GM19035 (cell line): ENCODE measurements around the gene TBC1D5.
A peak's percentile ranks its signal among the peaks of the same experiment; 100 is the strongest.
"Not testable (repeated sequence)": the region's sequence is repeated elsewhere in the genome, so short reads cannot be mapped to it uniquely, and the experiment has no call there.

Source experiments
- ATAC-seq: cut with Tn5 transposase; IDR thresholded peaks from one replicate; pipeline ENCODE4 v1.9.1; 2021; ENCODE audit not compliant: unreplicated experiment

TBC1D5 gene

GRCh38 chr3:17491601-17492000, 250.8 kb downstream of the TBC1D5 start:
- ATAC-seq = no peak

GRCh38 chr3:17491190-17491589, 251.2 kb downstream of the TBC1D5 start:
- ATAC-seq = not testable (repeated sequence)

GRCh38 chr3:17489139-17489538, 253.3 kb downstream of the TBC1D5 start:
- no peak for ATAC-seq

GRCh38 chr3:17481116-17481515, 261.3 kb downstream of the TBC1D5 start:
- ATAC-seq = no peak

GRCh38 chr3:17479681-17480405, 262.6 kb downstream of the TBC1D5 start:
- ATAC-seq = no peak

- ATAC-seq = no peak
These were observed 263.8 kb downstream of the TBC1D5 start for GRCh38 chr3:17478673-17479072.

- ATAC-seq = no peak
These were observed 268.7 kb downstream of the TBC1D5 start for GRCh38 chr3:17473761-17474160.

- ATAC-seq = no peak
These were observed 272.5 kb downstream of the TBC1D5 start for GRCh38 chr3:17469954-17470353.

- no peak for ATAC-seq
These were observed 272.9 kb downstream of the TBC1D5 start for GRCh38 chr3:17469520-17469919.

GRCh38 chr3:17466028-17466427, 276.4 kb downstream of the TBC1D5 start:
- ATAC-seq = no peak

- no peak for ATAC-seq
These were observed 282.9 kb downstream of the TBC1D5 start for GRCh38 chr3:17459470-17459993.

GRCh38 chr3:17456650-17457049, 285.8 kb downstream of the TBC1D5 start:
- no peak for ATAC-seq

- no peak for ATAC-seq
These were observed 286.4 kb downstream of the TBC1D5 start for GRCh38 chr3:17456046-17456445.

GRCh38 chr3:17444865-17445264, 297.6 kb downstream of the TBC1D5 start:
- no peak for ATAC-seq

GRCh38 chr3:17443142-17443541, 299.3 kb downstream of the TBC1D5 start:
- no peak for ATAC-seq

- no peak for ATAC-seq
These were observed 299.9 kb downstream of the TBC1D5 start for GRCh38 chr3:17442332-17443049.

GRCh38 chr3:17433876-17434275, 308.6 kb downstream of the TBC1D5 start:
- ATAC-seq = no peak

GRCh38 chr3:17432236-17432635, 310.2 kb downstream of the TBC1D5 start:
- ATAC-seq = no peak

- no peak for ATAC-seq
These were observed 310.9 kb downstream of the TBC1D5 start for GRCh38 chr3:17431484-17432045.

- peak; percentile 60 for ATAC-seq
These were observed 311.4 kb downstream of the TBC1D5 start for GRCh38 chr3:17431004-17431403.

- ATAC-seq = no peak
These were observed 311.8 kb downstream of the TBC1D5 start for GRCh38 chr3:17430582-17430981.
